Stimulated activated CD8-positive, alpha-beta memory T cell treated with anti-CD3 and anti-CD28 coated beads, Interleukin-2, amount 100 ng/mL, for 48 hours (primary cell): ENCODE data around the gene FYB1.

Source experiments
- DNase-seq, 2 donors: peaks; one replicate each; pipeline ENCODE4 v3.0.0-alpha.2; 2020; ENCODE audit warnings: low read depth in 2 of 2

FYB1 gene

DNA sequence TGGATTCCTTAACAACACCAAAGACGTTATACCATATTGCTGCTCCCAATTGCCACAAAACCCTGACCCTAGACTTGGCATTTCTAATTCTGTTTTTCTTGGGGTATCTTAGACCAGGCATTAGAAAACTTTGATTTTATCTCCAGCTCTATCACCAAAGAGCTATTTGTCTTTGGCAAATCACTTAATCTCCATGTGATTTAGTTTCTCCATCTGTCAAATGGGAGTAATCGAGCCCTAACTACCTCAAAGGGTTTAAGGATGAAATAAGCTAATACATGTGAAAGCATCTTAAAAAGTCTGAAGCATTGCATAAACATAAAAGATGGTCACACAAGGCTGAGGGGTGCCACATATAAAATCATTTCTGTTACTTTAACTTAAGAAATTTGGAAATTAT is 60.6 kb downstream of the FYB1 start:
- no peak for DNase-seq

DNA sequence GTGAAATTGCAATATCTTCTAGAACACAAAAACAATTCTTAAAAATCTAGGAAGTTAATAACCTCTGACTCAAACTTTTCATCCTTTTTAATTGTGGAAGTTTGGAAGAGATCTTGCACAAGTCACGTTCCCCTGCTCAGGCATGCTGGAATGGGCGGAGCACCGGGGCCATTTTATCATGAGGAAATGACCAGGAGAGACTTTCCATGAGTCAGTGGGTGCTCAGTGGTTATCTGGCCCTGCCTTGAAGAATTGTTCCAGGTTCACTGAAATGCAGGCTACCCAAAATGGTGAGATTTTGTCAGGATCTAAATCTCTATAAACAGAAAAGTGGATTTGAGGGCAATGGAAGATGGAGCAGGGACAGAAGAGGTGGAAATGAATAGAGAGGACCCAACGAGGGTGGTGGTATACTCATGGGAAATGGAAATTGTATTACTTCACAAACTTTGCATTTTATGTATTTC is 61.2 kb downstream of the FYB1 start:
- no peak for DNase-seq

DNA sequence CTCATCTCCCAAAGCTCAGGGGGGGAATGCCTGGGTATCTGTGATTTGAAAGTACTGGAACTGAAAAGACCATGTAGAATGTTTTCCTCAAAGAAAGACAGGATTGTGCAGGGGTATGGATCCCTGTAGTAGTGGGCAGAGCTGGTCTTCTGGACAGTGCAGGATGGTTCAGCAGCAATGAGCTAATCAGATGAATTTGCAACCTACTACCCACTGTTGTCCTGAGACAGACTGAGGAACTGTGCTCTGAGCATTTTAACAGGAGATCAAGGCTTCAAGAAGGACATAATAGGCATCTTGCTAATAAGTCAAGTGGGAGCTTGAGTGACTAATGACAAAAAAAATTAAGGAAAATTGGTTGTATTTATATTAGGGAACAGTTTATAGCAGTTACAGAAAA is 61.7 kb downstream of the FYB1 start:
- DNase-seq: no peak

- DNase-seq: no peak
Measured at GRCh38 chr5:39156082-39156481, 63.3 kb downstream of the FYB1 start.

DNA sequence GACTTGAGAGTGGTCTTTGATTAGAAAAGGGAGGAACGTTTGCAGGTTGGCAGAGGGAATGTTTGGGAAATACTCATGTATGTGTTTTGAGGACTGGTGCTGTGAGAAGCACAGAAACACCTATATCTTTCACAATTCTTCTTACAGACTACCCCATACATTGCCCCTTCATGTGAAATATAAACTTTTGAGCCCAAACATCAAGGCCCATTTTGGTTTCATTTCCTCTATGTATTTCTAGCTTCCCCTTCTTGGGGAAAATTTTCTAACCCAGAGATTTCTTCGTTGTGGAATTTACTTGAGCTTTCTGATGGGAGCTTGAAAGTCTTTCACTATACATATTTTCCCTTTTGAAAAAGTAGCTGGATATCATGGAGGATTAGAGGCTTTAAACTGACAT is 67.6 kb downstream of the FYB1 start:
- DNase-seq: no peak

DNA sequence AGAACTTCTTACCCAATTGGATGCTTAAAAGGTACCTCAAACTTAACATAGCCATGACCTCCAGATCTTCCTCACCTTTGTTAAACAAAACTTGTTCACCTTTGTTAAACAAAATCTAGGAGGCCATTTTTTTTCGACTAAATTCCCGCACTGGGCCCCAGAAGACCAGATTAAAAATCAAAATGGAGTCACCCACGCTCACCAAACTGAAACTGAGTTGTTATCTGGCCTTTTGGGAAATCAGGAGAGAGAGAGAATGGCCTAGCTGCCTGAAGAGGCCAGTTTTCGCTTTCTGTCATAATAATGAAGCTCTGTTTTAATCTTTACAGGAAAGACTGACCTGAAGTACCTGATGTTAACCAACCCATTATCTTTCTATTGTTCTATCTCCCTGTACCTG is 69.4 kb downstream of the FYB1 start:
- DNase-seq: no peak

GRCh38 chr5:39148983-39149534 is 70.3 kb downstream of the FYB1 start:
- DNase-seq: no peak

DNA sequence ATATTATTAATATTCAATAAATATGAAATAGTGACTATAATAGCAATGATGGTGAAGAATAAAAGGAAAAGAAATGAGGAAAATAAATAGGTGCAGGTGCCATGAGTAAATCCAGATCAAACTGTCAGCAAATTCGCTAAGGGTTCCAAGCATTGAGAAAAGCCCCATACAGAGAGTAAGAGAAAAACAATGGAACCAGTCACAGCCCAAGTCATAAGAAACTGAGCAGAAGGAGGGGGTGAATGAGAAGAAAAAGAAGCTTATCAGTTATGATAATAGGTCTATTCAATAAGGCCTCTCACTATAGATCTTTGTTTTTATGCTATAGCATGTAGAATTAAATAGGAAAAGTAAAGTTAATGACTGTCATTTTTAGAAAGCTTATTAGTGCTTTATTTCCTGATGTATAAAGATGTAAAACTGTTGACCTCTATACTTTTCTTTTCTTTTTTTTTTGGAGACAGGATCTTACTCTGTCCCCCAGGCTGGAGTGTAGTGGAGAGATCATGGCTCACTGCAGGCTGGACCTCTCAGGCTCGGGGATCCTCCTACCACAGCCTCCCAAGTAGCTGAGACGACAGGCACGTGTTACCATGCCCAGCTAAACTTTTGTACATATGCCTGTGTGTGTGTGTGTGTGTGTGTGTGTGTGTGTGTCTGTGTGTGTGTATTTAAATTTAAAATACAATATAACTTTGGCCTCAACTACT is 72.4 kb downstream of the FYB1 start:
- DNase-seq: no peak

GRCh38 chr5:39143151-39143860 is 76.1 kb downstream of the FYB1 start:
- no peak for DNase-seq

- DNase-seq: no peak
Measured at GRCh38 chr5:39140558-39141168, 78.7 kb downstream of the FYB1 start.

- no peak for DNase-seq
Measured at GRCh38 chr5:39138892-39139291, 80.5 kb downstream of the FYB1 start.

- no peak for DNase-seq
Measured at GRCh38 chr5:39137819-39138451, 81.4 kb downstream of the FYB1 start.

- no peak for DNase-seq
Measured at GRCh38 chr5:39137391-39137790, 82.0 kb downstream of the FYB1 start.

DNA sequence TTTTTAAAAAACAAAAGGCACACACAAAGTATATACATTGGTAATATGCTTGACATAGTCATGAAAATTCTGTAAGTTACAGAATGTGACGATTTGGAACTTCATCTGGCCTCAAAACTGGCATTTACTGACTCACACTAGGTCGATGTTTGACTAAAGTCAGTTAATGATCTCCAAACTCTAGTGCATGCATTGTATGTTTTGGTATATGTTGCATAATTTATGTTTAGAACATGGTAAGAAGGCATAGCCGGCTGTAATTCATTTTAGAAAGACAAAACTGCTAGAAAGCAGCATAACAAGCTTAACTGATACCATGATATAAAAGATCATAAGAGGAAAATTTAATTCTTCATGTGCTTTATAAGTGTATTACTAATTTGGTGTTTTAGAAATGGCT is 86.6 kb downstream of the FYB1 start:
- no peak for DNase-seq

DNA sequence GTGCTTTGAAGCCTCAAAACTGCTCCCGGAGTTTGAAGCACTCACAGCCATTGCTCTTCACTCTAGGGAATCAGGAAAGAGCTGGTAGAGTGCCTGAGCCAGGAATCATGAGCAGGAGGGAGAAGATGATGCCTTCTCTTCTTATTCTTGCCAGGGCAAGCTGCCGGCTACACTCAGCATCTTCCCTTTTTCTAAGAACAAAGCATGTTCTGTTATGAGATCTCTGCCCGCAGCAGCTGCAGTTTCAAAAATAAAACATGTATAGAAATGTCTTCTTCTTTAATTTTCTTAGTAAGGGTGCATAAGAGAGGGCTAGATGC is 87.3 kb downstream of the FYB1 start:
- no peak for DNase-seq

GRCh38 chr5:39131210-39132127 is 87.9 kb downstream of the FYB1 start:
- no peak for DNase-seq

DNA sequence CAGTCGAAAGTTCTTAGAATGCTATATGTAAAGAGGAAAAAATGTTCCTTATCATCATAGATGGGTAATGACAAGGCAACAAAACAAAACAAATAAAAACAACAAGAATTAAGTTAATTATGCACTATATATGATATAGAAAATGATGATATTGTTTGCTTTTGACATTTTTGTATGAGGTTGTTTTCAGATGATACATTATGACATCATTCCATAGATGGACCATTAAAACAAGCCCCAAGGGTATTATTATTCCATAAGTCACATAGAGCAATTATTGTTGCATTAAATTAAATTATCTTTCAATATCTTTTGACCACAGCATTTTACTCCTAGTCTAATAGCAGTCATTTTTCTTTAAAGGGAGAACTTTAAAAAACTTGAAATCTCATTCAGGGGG is 88.6 kb downstream of the FYB1 start:
- no peak for DNase-seq

- no peak for DNase-seq
Measured at GRCh38 chr5:39121922-39122321, 97.4 kb downstream of the FYB1 start.

DNA sequence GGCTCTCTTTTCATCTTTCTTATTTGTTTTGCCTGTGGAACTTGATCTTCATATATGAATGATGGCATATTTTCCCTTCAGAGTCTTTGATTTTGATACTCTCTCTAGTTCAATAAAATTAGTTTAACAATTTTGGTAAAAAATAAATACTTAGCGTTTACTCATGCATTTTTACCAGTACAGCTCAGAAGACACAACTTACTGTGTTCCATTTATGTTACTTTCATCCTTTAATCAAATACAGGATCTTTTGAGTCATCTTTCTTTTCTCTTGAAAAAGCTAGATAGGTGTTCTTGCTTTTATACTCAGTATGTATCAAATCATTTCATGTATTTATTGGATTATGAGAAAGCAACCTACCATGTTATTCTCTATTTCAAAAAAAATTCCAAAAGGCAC is 98.0 kb downstream of the FYB1 start:
- DNase-seq: no peak

- no peak for DNase-seq
Measured at GRCh38 chr5:39120052-39120420, 99.3 kb downstream of the FYB1 start.

GRCh38 chr5:39119404-39120051 is 99.8 kb downstream of the FYB1 start:
- no peak for DNase-seq
